CD1c-positive myeloid dendritic cell (primary cell): ENCODE results near the gene TRIP11.

ENCODE experiments used
- DNase-seq: peaks from one replicate; pipeline ENCODE4 v3.0.0-alpha.2; 2016; ENCODE audit errors: extremely low spot score

The TRIP11 gene

GRCh38 chr14:91918186-91918883, 121.5 kb downstream of the TRIP11 start:
- DNase-seq = no peak
